DOHH2 (cell line): ENCODE results near the gene SENP2.

Source experiments
- H3F3A ChIP-seq: fragments of 200-600 bp; sonication (generic), shearing (Covaris generic); 2 replicates; pipeline ENCODE4 v1.6.0; 2016; ENCODE audit warnings: antibody characterized with exemption, mild to moderate bottlenecking; ENCODE audit not compliant: control insufficient read depth, insufficient read depth
- H3K27ac ChIP-seq: fragments of 200-600 bp; sonication (generic); 2 replicates; pipeline ENCODE4 v1.5.1; 2014; ENCODE audit warnings: low read depth, mild to moderate bottlenecking, low read length, moderate library complexity
- H3K27me3 ChIP-seq: fragments of 200-600 bp; sonication (generic); 2 replicates; pipeline ENCODE4 v1.6.1; 2014; ENCODE audit warnings: mild to moderate bottlenecking, low read length, mixed read lengths; ENCODE audit not compliant: control insufficient read depth
- H3K36me3 ChIP-seq: fragments of 200-600 bp; sonication (generic); 2 replicates; pipeline ENCODE4 v1.6.1; 2014; ENCODE audit warnings: mild to moderate bottlenecking, low read length, moderate library complexity, mixed read lengths; ENCODE audit not compliant: control insufficient read depth
- H3K4me1 ChIP-seq: fragments of 200-600 bp; sonication (generic); 2 replicates; pipeline ENCODE4 v1.6.1; 2014; ENCODE audit warnings: mild to moderate bottlenecking, low read length, mixed read lengths; ENCODE audit not compliant: control insufficient read depth
- H3K4me2 ChIP-seq: fragments of 200-600 bp; sonication (generic); 2 replicates; pipeline ENCODE4 v1.6.0; 2014; ENCODE audit warnings: mild to moderate bottlenecking, low read length, moderate library complexity
- H3K4me3 ChIP-seq: fragments of 200-600 bp; sonication (generic); 2 replicates; pipeline ENCODE4 v1.5.1; 2014; ENCODE audit warnings: mild to moderate bottlenecking, low read length, mixed read lengths
- H3K79me2 ChIP-seq: fragments of 200-600 bp; sonication (generic); 2 replicates; pipeline ENCODE4 v1.6.1; 2014; ENCODE audit warnings: mild to moderate bottlenecking, low read length, mixed read lengths; ENCODE audit not compliant: control insufficient read depth
- H3K9me2 ChIP-seq: fragments of 200-600 bp; sonication (generic); replicated peaks from 2 replicates; pipeline ENCODE4 v1.6.1; 2014; ENCODE audit warnings: mild to moderate bottlenecking, low read length, mixed read lengths; ENCODE audit not compliant: control insufficient read depth
- H3K9me3 ChIP-seq: fragments of 200-600 bp; sonication (generic); 2 replicates; pipeline ENCODE4 v1.6.1; 2014; ENCODE audit warnings: antibody characterized with exemption, low read length, mixed read lengths; ENCODE audit not compliant: control insufficient read depth, insufficient read depth
- H4K20me1 ChIP-seq: fragments of 200-600 bp; sonication (generic); 2 replicates; pipeline ENCODE4 v1.6.0; 2014; ENCODE audit warnings: low read depth, mild to moderate bottlenecking, antibody characterized with exemption, low read length, moderate library complexity; ENCODE audit not compliant: control insufficient read depth, insufficient read depth
- EZH2phosphoT487 ChIP-seq: fragments of 200-600 bp; sonication (generic); IDR thresholded peaks from 2 replicates; pipeline ENCODE4 v1.6.1; 2017; ENCODE audit warnings: borderline replicate concordance, mild to moderate bottlenecking, antibody characterized with exemption, low read length, moderate library complexity, mixed read lengths
- TF ChIP-seq, protein P1 (sequence below): fragments of 200-600 bp; sonication (generic); IDR thresholded peaks from one replicate; pipeline ENCODE4 v1.5.1; 2014; ENCODE audit warnings: antibody characterized with exemption, mild to moderate bottlenecking, low read depth, low read length; ENCODE audit not compliant: poor library complexity, severe bottlenecking

The SENP2 gene

DNA sequence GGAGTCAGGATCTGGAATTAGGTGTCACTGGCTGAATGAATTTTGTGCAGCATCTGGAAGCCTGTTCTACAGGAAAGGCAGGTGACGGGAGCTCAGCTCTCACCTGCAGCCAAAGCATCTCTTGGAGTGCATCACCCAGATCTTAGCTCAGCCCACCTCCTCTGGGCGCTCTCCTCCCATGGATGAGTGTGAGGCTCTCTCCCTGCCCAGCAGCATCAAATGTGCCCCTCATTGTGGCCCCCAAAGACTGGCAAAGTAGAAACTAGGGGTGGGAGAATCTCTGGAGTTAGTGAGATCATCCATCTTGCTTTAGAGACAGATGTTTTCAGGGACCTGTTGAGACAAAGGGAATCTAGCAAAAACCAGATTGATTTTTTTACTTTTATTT lies 68.7 kb downstream of the SENP2 start:
- Histone ChIP-seq H3K27me3 (peaks cover 10% of the 10 kb centered on the region; the same call in 1 of the 2 replicates), H3K36me3 (no peaks in the 10 kb centered on the region), H3K79me2 (no peaks in the 10 kb centered on the region), H3K9me3 (no peaks in the 10 kb centered on the region), H4K20me1 (no peaks in the 10 kb centered on the region), H3K4me2 (no peak overlapping the region), H3K4me1 (no peaks in the 10 kb centered on the region), H3F3A (no peaks in the 10 kb centered on the region), H3K9me2 (no peaks in the 10 kb centered on the region), H3K27ac (no peak overlapping the region), H3K4me3 (no peak overlapping the region)
- TF ChIP-seq, protein P1, sequence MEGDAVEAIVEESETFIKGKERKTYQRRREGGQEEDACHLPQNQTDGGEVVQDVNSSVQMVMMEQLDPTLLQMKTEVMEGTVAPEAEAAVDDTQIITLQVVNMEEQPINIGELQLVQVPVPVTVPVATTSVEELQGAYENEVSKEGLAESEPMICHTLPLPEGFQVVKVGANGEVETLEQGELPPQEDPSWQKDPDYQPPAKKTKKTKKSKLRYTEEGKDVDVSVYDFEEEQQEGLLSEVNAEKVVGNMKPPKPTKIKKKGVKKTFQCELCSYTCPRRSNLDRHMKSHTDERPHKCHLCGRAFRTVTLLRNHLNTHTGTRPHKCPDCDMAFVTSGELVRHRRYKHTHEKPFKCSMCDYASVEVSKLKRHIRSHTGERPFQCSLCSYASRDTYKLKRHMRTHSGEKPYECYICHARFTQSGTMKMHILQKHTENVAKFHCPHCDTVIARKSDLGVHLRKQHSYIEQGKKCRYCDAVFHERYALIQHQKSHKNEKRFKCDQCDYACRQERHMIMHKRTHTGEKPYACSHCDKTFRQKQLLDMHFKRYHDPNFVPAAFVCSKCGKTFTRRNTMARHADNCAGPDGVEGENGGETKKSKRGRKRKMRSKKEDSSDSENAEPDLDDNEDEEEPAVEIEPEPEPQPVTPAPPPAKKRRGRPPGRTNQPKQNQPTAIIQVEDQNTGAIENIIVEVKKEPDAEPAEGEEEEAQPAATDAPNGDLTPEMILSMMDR: no peak
- no peak for TF ChIP-seq EZH2phosphoT487

GRCh38 chr3:185655426-185656320 lies 69.6 kb downstream of the SENP2 start:
- TF ChIP-seq EZH2phosphoT487: no peak
- TF ChIP-seq, protein P1: no peak
- Histone ChIP-seq H3K27ac (no peak overlapping the region), H3F3A (no peaks in the 10 kb centered on the region), H4K20me1 (no peaks in the 10 kb centered on the region), H3K9me2 (no peaks in the 10 kb centered on the region), H3K4me2 (no peak overlapping the region), H3K4me1 (no peaks in the 10 kb centered on the region), H3K36me3 (no peaks in the 10 kb centered on the region), H3K4me3 (no peak overlapping the region), H3K9me3 (no peaks in the 10 kb centered on the region), H3K27me3 (peaks cover 13% of the 10 kb centered on the region), H3K79me2 (no peaks in the 10 kb centered on the region)

- H3K4me3 ChIP-seq: no peak overlapping the region
- H4K20me1 ChIP-seq: no peaks in the 10 kb centered on the region
- H3K4me2 ChIP-seq: no peak overlapping the region
- no peaks in the 10 kb centered on the region for H3K4me1 ChIP-seq
- no peaks in the 10 kb centered on the region for H3F3A ChIP-seq
- no peaks in the 10 kb centered on the region for H3K9me2 ChIP-seq
- peaks cover 13% of the 10 kb centered on the region for H3K27me3 ChIP-seq
- no peaks in the 10 kb centered on the region for H3K9me3 ChIP-seq
- no peaks in the 10 kb centered on the region for H3K36me3 ChIP-seq
- no peaks in the 10 kb centered on the region for H3K79me2 ChIP-seq
- H3K27ac ChIP-seq: no peak overlapping the region
- TF ChIP-seq, protein P1: no peak
- no peak for TF ChIP-seq EZH2phosphoT487
These were observed 70.3 kb downstream of the SENP2 start for GRCh38 chr3:185656321-185656840.
